SK-N-SH (cell line): ENCODE measurements around the gene TCHHL1. TPM values are rescaled to one million over a fixed set of nuclear protein-coding genes. Genes with fewer than 3 reads are reported as not detected.

Source experiments
- CTCF ChIA-PET: fragments of 300-600, 350-600 bp; formaldehyde crosslinking; extraction: SDS; loops from one replicate; lab custom pipeline; 2021; lab: Yijun Ruan, JAX
- POLR2A ChIA-PET: fragments of 350-600 bp; sonication (Branson Sonifier 250); formaldehyde crosslinking; extraction: SDS; loops from one replicate; lab custom pipeline; 2020; ENCODE audit warnings: antibody characterized with exemption, inconsistent platforms; lab: Yijun Ruan, JAX
- DNase-seq: peaks from one replicate; pipeline ENCODE4 v3.0.0; 2012
- H2AFZ ChIP-seq: fragments of 200-600 bp; sonication (generic); 2 replicates; pipeline ENCODE4 v1.8.1; 2016; ENCODE audit warnings: antibody characterized with exemption, mild to moderate bottlenecking, low read depth
- H3F3A ChIP-seq: fragments of 200-600 bp; sonication (generic); replicated peaks from 2 replicates; pipeline ENCODE3; 2016; ENCODE audit warnings: antibody characterized with exemption, mild to moderate bottlenecking; ENCODE audit not compliant: insufficient read depth
- H3K27ac ChIP-seq, 2 experiments: fragments of 200-500 bp in 1 of 2; fragments of 200-600 bp in 1 of 2; sonication (Bioruptor generic) in 1 of 2; sonication (generic), shearing (Covaris generic) in 1 of 2; 2 replicates each; pipeline versions ENCODE4 v1.5.1 to v1.6.1; 2014 to 2016; ENCODE audit warnings: low read depth in 2 of 2, inconsistent platforms in 1 of 2, low read length in 1 of 2, mild to moderate bottlenecking in 1 of 2, mixed read lengths in 1 of 2
- H3K27me3 ChIP-seq: fragments of 200-600 bp; sonication (generic), shearing (Covaris generic); 2 replicates; pipeline ENCODE4 v1.6.1; 2016; ENCODE audit warnings: mixed run types; ENCODE audit not compliant: insufficient read depth
- H3K36me3 ChIP-seq, 2 experiments: fragments of 200-500 bp in 1 of 2; fragments of 200-600 bp in 1 of 2; sonication (Bioruptor generic) in 1 of 2; sonication (generic) in 1 of 2; replicated peaks in 1 of 2; 2 replicates each; pipeline versions ENCODE3 to v1.5.1; 2014 to 2016; ENCODE audit warnings: low read length in 1 of 2, mild to moderate bottlenecking in 1 of 2; ENCODE audit not compliant: insufficient read depth in 2 of 2, control insufficient read depth in 1 of 2
- H3K4me1 ChIP-seq, 2 experiments: fragments of 200-500 bp in 1 of 2; fragments of 200-600 bp in 1 of 2; sonication (Bioruptor generic) in 1 of 2; sonication (generic), shearing (Covaris generic) in 1 of 2; 2 replicates each; pipeline versions ENCODE4 v1.5.1 to v1.6.1; 2014 to 2016; ENCODE audit warnings: low read depth in 1 of 2, low read length in 1 of 2, mixed run types in 1 of 2; ENCODE audit not compliant: insufficient read depth in 2 of 2, control insufficient read depth in 1 of 2
- H3K4me2 ChIP-seq: fragments of 200-600 bp; sonication (generic), shearing (Covaris generic); 2 replicates; pipeline ENCODE4 v1.6.1; 2017; ENCODE audit warnings: mixed run types
- H3K4me3 ChIP-seq, 2 experiments: fragments of 200-500 bp in 1 of 2; fragments of 200-600 bp in 1 of 2; sonication (Bioruptor generic) in 1 of 2; sonication (generic), shearing (Covaris generic) in 1 of 2; 2 replicates each; pipeline versions ENCODE4 v1.5.1 to v1.8.1; 2014 to 2016; ENCODE audit warnings: low read depth in 2 of 2, inconsistent platforms in 1 of 2, low read length in 1 of 2, mild to moderate bottlenecking in 1 of 2, mixed read lengths in 1 of 2, moderate library complexity in 1 of 2
- H3K79me2 ChIP-seq: fragments of 200-600 bp; sonication (generic); 2 replicates; pipeline ENCODE4 v1.8.1; 2017; ENCODE audit warnings: mild to moderate bottlenecking; ENCODE audit not compliant: insufficient read depth
- H3K9ac ChIP-seq: fragments of 200-600 bp; sonication (generic); 2 replicates; pipeline ENCODE4 v1.6.1; 2017; ENCODE audit warnings: mixed run types
- H3K9me2 ChIP-seq: fragments of 200-600 bp; sonication (generic); 2 replicates; pipeline ENCODE4 v1.6.1; 2017; ENCODE audit warnings: mixed run types
- H3K9me3 ChIP-seq: fragments of 200-600 bp; sonication (generic); 2 replicates; pipeline ENCODE4 v1.6.1; 2017; ENCODE audit warnings: mixed run types, mild to moderate bottlenecking, moderate library complexity
- H4K20me1 ChIP-seq: fragments of 200-600 bp; sonication (generic); 2 replicates; pipeline ENCODE4 v1.6.1; 2017; ENCODE audit warnings: mild to moderate bottlenecking, mixed run types; ENCODE audit not compliant: insufficient read depth
- CHD2 ChIP-seq: fragments of 150-350 bp; IDR thresholded peaks from 2 replicates; pipeline ENCODE4 v1.6.1; 2018; ENCODE audit warnings: low read length; ENCODE audit not compliant: partially characterized antibody
- FOXJ3 ChIP-seq: sonication (generic); formaldehyde crosslinking; IDR thresholded peaks from 2 replicates; pipeline ENCODE4 v1.5.1; 2020; ENCODE audit warnings: mild to moderate bottlenecking, missing genetic modification reagents
- GABPA ChIP-seq: IDR thresholded peaks from 2 replicates; pipeline ENCODE4 v1.4.0; 2012; ENCODE audit warnings: low read depth, mild to moderate bottlenecking
- GATA2 ChIP-seq: sonication (generic); formaldehyde crosslinking; IDR thresholded peaks from 2 replicates; pipeline ENCODE4 v1.5.0; 2020; ENCODE audit warnings: mild to moderate bottlenecking, missing genetic modification reagents
- MEF2A ChIP-seq: IDR thresholded peaks from 2 replicates; pipeline ENCODE4 v1.4.0; 2012; ENCODE audit warnings: low read depth, borderline replicate concordance
- RAD21 ChIP-seq: IDR thresholded peaks from 2 replicates; pipeline ENCODE4 v1.6.1; 2012; ENCODE audit warnings: mild to moderate bottlenecking, low read length
- RCOR1 ChIP-seq: fragments of 150-350 bp; IDR thresholded peaks from 2 replicates; pipeline ENCODE4 v1.6.1; 2017; ENCODE audit warnings: antibody characterized with exemption, low read length
- RXRA ChIP-seq: IDR thresholded peaks from 2 replicates; pipeline ENCODE4 v1.4.0; 2012; ENCODE audit warnings: low read depth, mild to moderate bottlenecking, borderline replicate concordance
- SIN3A ChIP-seq: IDR thresholded peaks from 2 replicates; pipeline ENCODE4 v1.6.1; 2012; ENCODE audit warnings: low read depth, mild to moderate bottlenecking, low read length, moderate library complexity, borderline replicate concordance
- SMC3 ChIP-seq: IDR thresholded peaks from 2 replicates; pipeline ENCODE4 v1.6.1; 2012; ENCODE audit warnings: low read depth, low read length, improper control_type of control experiment
- TEAD4 ChIP-seq: IDR thresholded peaks from 2 replicates; pipeline ENCODE4 v1.4.0; 2012; ENCODE audit warnings: mild to moderate bottlenecking, borderline replicate concordance; ENCODE audit not compliant: insufficient read depth
- WGBS: methylation state at CpG from one replicate; pipeline ENCODE4 v1.1.6; 2017; ENCODE audit warnings: low lambda C conversion rate; 5-methylcytosine and 5-hydroxymethylcytosine counted together
- polyA plus RNA-seq, 3 experiments: library from polyadenylated mRNA; depleted of rRNA; stranded (reverse); fragments of >200 nt; gene quantifications; 2 replicates each; pipeline ENCODE4 v1.2.3, GENCODE V29; 2012
- TF ChIP-seq, protein P1 (sequence below): fragments of 150-350 bp; IDR thresholded peaks from 2 replicates; pipeline ENCODE4 v1.6.1; 2017; ENCODE audit warnings: antibody characterized with exemption, low read length, low read depth, borderline replicate concordance
- TF ChIP-seq, protein P2 (sequence below): fragments of 200-600 bp; sonication (generic); IDR thresholded peaks from 2 replicates; pipeline ENCODE4 v1.6.1; 2017; ENCODE audit warnings: antibody characterized with exemption, mild to moderate bottlenecking, moderate library complexity
- TF ChIP-seq, protein P3 (sequence below): IDR thresholded peaks from 2 replicates; pipeline ENCODE4 v1.4.0; 2012; ENCODE audit warnings: low read depth, borderline replicate concordance
- TF ChIP-seq, protein P4 (sequence below): IDR thresholded peaks from 2 replicates; pipeline ENCODE4; 2012
- TF ChIP-seq, protein P5 (sequence below): IDR thresholded peaks from 2 replicates; pipeline ENCODE4 v1.6.1; 2012; ENCODE audit warnings: mild to moderate bottlenecking, low read depth, low read length, moderate library complexity

TCHHL1 gene
- not detected in 2 replicates for polyA plus RNA-seq (2012; rRNA removed)
- polyA plus RNA-seq (2012; cell fraction: cytosol; rRNA removed) = not detected in 2 replicates
- polyA plus RNA-seq (2012; cell fraction: nucleus; rRNA removed) = not detected in 2 replicates

DNA sequence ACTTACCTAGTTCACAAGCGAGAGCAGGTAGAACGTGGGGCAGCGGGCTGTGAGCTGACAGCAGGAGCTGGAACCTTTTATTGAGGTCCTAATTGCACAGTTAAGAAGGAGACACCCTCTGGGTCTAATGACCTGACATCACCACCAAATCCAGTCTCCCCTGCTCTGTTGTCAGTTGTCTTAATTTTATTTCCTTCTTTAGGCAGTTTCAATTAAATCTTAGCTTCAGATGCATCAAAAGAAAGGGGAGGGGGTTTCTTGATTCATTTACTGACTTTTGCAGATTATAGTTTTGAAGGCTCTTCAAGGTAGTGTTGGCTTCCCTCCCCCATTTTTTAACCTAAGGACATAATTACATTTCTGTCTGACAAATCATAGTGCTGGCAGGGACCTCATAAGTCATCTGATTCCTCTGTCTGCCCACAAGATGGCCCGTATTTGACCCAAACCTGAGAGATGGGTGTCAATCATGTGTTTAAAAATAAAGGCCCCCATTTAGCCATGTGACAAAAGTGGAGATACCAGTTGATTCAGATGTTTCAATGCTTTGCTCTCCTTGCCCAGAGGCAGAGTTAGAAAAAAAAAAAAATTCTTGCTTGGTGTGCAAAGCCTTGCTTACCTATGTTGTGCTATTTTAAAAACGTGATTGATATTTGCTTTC is at the start of gene TCHHL1:
TSS of gene TCHHL1 (minus strand) at position 51 of the 661 bp plus-strand sequence. CDS start 921 bp downstream, outside the sequence.
- Histone ChIP-seq H4K20me1 (no peaks in the 10 kb centered on the region), H2AFZ (no peak within 1 kb of the TSS), H3K27me3 (no peaks in the 10 kb centered on the region; the same call in 1 of the 2 replicates), H3K4me3 (no peak within 1 kb of the TSS), H3K4me2 (no peak within 1 kb of the TSS), H3F3A (no peaks in the 10 kb centered on the region), H3K9ac (no peak within 1 kb of the TSS), H3K79me2 (no peaks in the 10 kb centered on the region), H3K27ac (no peak within 1 kb of the TSS), H3K4me1 (no peaks in the 10 kb centered on the region), H3K9me3 (no peaks in the 10 kb centered on the region; the same call in 1 of the 2 replicates), H3K36me3 (no peaks in the 10 kb centered on the region), H3K9me2 (no peaks in the 10 kb centered on the region)
- TF ChIP-seq TEAD4 (no peak), RAD21 (no peak), MEF2A (no peak), FOXJ3 (CRISPR knock-in tag) (no peak), SIN3A (no peak), CHD2 (no peak), RXRA (no peak), SMC3 (no peak), GABPA (no peak), GATA2 (no peak), RCOR1 (no peak)
- TF ChIP-seq, protein P1, sequence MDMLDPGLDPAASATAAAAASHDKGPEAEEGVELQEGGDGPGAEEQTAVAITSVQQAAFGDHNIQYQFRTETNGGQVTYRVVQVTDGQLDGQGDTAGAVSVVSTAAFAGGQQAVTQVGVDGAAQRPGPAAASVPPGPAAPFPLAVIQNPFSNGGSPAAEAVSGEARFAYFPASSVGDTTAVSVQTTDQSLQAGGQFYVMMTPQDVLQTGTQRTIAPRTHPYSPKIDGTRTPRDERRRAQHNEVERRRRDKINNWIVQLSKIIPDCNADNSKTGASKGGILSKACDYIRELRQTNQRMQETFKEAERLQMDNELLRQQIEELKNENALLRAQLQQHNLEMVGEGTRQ = no peak
- TF ChIP-seq, protein P2, sequence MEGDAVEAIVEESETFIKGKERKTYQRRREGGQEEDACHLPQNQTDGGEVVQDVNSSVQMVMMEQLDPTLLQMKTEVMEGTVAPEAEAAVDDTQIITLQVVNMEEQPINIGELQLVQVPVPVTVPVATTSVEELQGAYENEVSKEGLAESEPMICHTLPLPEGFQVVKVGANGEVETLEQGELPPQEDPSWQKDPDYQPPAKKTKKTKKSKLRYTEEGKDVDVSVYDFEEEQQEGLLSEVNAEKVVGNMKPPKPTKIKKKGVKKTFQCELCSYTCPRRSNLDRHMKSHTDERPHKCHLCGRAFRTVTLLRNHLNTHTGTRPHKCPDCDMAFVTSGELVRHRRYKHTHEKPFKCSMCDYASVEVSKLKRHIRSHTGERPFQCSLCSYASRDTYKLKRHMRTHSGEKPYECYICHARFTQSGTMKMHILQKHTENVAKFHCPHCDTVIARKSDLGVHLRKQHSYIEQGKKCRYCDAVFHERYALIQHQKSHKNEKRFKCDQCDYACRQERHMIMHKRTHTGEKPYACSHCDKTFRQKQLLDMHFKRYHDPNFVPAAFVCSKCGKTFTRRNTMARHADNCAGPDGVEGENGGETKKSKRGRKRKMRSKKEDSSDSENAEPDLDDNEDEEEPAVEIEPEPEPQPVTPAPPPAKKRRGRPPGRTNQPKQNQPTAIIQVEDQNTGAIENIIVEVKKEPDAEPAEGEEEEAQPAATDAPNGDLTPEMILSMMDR = no peak
- TF ChIP-seq, protein P3, sequence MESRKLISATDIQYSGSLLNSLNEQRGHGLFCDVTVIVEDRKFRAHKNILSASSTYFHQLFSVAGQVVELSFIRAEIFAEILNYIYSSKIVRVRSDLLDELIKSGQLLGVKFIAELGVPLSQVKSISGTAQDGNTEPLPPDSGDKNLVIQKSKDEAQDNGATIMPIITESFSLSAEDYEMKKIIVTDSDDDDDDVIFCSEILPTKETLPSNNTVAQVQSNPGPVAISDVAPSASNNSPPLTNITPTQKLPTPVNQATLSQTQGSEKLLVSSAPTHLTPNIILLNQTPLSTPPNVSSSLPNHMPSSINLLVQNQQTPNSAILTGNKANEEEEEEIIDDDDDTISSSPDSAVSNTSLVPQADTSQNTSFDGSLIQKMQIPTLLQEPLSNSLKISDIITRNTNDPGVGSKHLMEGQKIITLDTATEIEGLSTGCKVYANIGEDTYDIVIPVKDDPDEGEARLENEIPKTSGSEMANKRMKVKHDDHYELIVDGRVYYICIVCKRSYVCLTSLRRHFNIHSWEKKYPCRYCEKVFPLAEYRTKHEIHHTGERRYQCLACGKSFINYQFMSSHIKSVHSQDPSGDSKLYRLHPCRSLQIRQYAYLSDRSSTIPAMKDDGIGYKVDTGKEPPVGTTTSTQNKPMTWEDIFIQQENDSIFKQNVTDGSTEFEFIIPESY = no peak
- TF ChIP-seq, protein P4, sequence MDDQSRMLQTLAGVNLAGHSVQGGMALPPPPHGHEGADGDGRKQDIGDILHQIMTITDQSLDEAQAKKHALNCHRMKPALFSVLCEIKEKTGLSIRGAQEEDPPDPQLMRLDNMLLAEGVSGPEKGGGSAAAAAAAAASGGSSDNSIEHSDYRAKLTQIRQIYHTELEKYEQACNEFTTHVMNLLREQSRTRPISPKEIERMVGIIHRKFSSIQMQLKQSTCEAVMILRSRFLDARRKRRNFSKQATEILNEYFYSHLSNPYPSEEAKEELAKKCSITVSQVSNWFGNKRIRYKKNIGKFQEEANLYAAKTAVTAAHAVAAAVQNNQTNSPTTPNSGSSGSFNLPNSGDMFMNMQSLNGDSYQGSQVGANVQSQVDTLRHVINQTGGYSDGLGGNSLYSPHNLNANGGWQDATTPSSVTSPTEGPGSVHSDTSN = no peak
- TF ChIP-seq, protein P5, sequence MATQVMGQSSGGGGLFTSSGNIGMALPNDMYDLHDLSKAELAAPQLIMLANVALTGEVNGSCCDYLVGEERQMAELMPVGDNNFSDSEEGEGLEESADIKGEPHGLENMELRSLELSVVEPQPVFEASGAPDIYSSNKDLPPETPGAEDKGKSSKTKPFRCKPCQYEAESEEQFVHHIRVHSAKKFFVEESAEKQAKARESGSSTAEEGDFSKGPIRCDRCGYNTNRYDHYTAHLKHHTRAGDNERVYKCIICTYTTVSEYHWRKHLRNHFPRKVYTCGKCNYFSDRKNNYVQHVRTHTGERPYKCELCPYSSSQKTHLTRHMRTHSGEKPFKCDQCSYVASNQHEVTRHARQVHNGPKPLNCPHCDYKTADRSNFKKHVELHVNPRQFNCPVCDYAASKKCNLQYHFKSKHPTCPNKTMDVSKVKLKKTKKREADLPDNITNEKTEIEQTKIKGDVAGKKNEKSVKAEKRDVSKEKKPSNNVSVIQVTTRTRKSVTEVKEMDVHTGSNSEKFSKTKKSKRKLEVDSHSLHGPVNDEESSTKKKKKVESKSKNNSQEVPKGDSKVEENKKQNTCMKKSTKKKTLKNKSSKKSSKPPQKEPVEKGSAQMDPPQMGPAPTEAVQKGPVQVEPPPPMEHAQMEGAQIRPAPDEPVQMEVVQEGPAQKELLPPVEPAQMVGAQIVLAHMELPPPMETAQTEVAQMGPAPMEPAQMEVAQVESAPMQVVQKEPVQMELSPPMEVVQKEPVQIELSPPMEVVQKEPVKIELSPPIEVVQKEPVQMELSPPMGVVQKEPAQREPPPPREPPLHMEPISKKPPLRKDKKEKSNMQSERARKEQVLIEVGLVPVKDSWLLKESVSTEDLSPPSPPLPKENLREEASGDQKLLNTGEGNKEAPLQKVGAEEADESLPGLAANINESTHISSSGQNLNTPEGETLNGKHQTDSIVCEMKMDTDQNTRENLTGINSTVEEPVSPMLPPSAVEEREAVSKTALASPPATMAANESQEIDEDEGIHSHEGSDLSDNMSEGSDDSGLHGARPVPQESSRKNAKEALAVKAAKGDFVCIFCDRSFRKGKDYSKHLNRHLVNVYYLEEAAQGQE = no peak
- 6% methylated on average over 5 of the region's 5 CpGs for WGBS
- DNase-seq = no peak
- POLR2A ChIA-PET = no interaction called here
- CTCF ChIA-PET = no interaction called here
